ENCODE data around the gene LMNA.

LMNA gene

DNA sequence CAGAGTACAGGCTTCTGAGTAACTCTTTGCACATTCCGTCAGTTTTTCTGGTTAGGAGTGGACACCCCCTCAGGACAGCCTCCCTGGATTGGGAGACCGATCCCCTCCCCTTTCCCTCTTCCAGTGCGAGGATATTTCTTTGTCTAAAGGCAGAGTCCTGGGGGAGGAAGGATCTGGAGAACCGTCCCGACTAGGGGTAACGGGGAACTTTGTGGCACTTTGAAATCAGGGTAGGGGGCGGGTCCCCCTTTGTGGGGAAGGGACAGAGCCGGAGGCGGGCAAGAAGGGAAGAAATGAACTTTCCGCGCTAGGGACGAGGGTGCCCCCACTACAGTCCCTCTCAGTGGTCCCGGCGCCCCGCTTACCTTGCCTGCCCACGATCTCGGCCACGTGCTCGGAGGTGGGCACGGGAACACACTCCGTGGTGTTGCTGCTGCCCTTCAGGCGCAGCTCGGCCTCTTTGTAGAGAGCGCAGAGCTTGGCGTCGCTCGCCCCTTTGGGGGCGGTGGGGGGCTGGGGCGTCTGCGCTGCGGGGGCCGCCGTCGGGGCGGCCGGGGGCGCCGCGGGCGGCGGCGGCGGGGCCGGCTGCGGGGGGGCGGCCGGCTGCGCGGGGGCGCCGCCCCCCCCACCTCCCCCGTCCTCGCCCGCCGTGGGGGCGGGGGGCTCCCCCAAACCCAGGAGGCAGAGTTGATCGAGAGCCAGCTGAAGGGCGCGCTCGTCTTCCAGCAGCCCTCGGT is 33.2 kb upstream of the LMNA start:
- H2AFZ ChIP-seq (ENCODE audit: low read depth, low read length), result peak overlapping the region; percentile 81
- no peak for ATAC-seq (ENCODE audit: insufficient read depth, low read depth)
- H3K27me3 ChIP-seq (ENCODE audit: insufficient read depth, low read length, poor library complexity), result no peaks in the 10 kb centered on the region
- peak overlapping the region; percentile 59 to 72 for H3K4me3 ChIP-seq (ENCODE audit: low read depth in 1 of 2, low read length in 2 of 2)
- H3K9ac ChIP-seq (ENCODE audit: low read depth, low read length), result peak overlapping the region; percentile 73
- peaks cover 13% of the 10 kb centered on the region for H3K36me3 ChIP-seq (ENCODE audit: insufficient read depth, low read length)
- H4K20me1 ChIP-seq (ENCODE audit: insufficient read depth, low read length), result peaks cover 5% of the 10 kb centered on the region; the same call in 1 of the 2 replicates
- peaks cover 9% of the 10 kb centered on the region for H3K79me2 ChIP-seq (ENCODE audit: insufficient read depth, low read length)
- TF ChIP-seq CTCF (IDR thresholded peaks at IDR 0.05; ENCODE audit: borderline replicate concordance, extremely low read depth, low read length, poor library complexity, severe bottlenecking), result no peak
- TF ChIP-seq EZH2 (IDR thresholded peaks at IDR 0.05; ENCODE audit: borderline replicate concordance, low read depth, low read length, severe bottlenecking), result no peak
- no peaks in the 10 kb centered on the region for H3K9me3 ChIP-seq (ENCODE audit: insufficient read depth, low read length, severe bottlenecking)
- H3K4me1 ChIP-seq (ENCODE audit: insufficient read depth, low read length), result peaks cover 33% of the 10 kb centered on the region
- H3K4me2 ChIP-seq (ENCODE audit: insufficient read depth, low read length), result peak overlapping the region; percentile 94
- DNase-seq, result peak; percentile 17
- H3K27ac ChIP-seq (ENCODE audit: low read length), result peak overlapping the region; percentile 56; the same call in 1 of the 2 replicates

DNA sequence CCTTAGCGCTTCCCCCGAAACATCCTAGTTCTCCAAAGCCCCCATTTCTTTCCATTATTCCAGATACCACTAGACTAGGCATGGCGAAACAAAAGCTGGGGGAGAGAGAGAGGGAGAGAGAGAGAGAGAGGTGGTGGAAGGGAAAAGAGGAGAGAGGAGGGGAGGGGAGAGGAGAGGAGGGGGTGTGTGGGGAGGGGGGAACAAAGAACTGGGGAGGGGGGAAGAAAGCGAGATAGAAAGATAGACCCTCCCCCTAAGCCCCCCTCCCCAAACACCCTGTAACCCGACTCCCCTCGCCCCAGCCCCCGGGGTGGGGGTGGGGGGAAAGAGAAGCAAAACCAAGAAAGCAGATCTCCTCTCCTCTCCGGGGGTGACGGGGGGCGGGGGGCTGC is 32.6 kb upstream of the LMNA start:
- Histone ChIP-seq H3K27ac (ENCODE audit: low read length) (peak overlapping the region; percentile 56; the same call in 1 of the 2 replicates), H3K79me2 (ENCODE audit: insufficient read depth, low read length) (peaks cover 9% of the 10 kb centered on the region), H3K36me3 (ENCODE audit: insufficient read depth, low read length) (peaks cover 8% of the 10 kb centered on the region), H4K20me1 (ENCODE audit: insufficient read depth, low read length) (peaks cover 5% of the 10 kb centered on the region; the same call in 1 of the 2 replicates), H3K27me3 (ENCODE audit: insufficient read depth, low read length, poor library complexity) (no peaks in the 10 kb centered on the region), H2AFZ (ENCODE audit: low read depth, low read length) (peak overlapping the region; percentile 81), H3K4me1 (ENCODE audit: insufficient read depth, low read length) (peaks cover 33% of the 10 kb centered on the region), H3K4me3 (ENCODE audit: low read depth in 1 of 2, low read length in 2 of 2) (peak overlapping the region; percentile 59 to 72), H3K9ac (ENCODE audit: low read depth, low read length) (peak overlapping the region; percentile 73), H3K9me3 (ENCODE audit: insufficient read depth, low read length, severe bottlenecking) (no peaks in the 10 kb centered on the region), H3K4me2 (ENCODE audit: insufficient read depth, low read length) (peak overlapping the region; percentile 94)
- TF ChIP-seq EZH2 (IDR thresholded peaks at IDR 0.05; ENCODE audit: borderline replicate concordance, low read depth, low read length, severe bottlenecking), result no peak
- TF ChIP-seq CTCF (IDR thresholded peaks at IDR 0.05; ENCODE audit: borderline replicate concordance, extremely low read depth, low read length, poor library complexity, severe bottlenecking), result no peak
- DNase-seq, result no peak
- peak; percentile 12; the same call in 2 of the 3 replicates for ATAC-seq (ENCODE audit: insufficient read depth, low read depth)

- Histone ChIP-seq H3K4me2 (ENCODE audit: insufficient read depth, low read length) (peak within 1 kb of the TSS; percentile 94), H3K27ac (ENCODE audit: low read length) (peak within 1 kb of the TSS; percentile 56), H3K9ac (ENCODE audit: low read depth, low read length) (peak within 1 kb of the TSS; percentile 73), H3K9me3 (ENCODE audit: insufficient read depth, low read length, severe bottlenecking) (no peaks in the 10 kb centered on the region), H4K20me1 (ENCODE audit: insufficient read depth, low read length) (peaks cover 5% of the 10 kb centered on the region; the same call in 1 of the 2 replicates), H3K27me3 (ENCODE audit: insufficient read depth, low read length, poor library complexity) (no peaks in the 10 kb centered on the region), H3K4me1 (ENCODE audit: insufficient read depth, low read length) (peaks cover 33% of the 10 kb centered on the region), H3K4me3 (ENCODE audit: low read depth in 1 of 2, low read length in 2 of 2) (peak within 1 kb of the TSS; percentile 59 to 72), H2AFZ (ENCODE audit: low read depth, low read length) (peak within 1 kb of the TSS; percentile 81), H3K36me3 (ENCODE audit: insufficient read depth, low read length) (peaks cover 2% of the 10 kb centered on the region), H3K79me2 (ENCODE audit: insufficient read depth, low read length) (peaks cover 9% of the 10 kb centered on the region)
- no peak for TF ChIP-seq EZH2 (IDR thresholded peaks at IDR 0.05; ENCODE audit: borderline replicate concordance, low read depth, low read length, severe bottlenecking)
- TF ChIP-seq CTCF (IDR thresholded peaks at IDR 0.05; ENCODE audit: borderline replicate concordance, extremely low read depth, low read length, poor library complexity, severe bottlenecking), result no peak
- peak; percentile 75 for DNase-seq
- ATAC-seq (ENCODE audit: insufficient read depth, low read depth), result peak; percentile 92
Measured at GRCh38 chr1:156082309-156083091, 32.0 kb upstream of the LMNA start, which contains the start of gene MEX3A. TSS of gene MEX3A (minus strand) at chr1:156082465. CDS start at chr1:156081998, 467 bp downstream.

All from DND-41 (cell line).